ENCODE results near the gene ALK.

ALK gene

GRCh38 chr2:29433920-29434319, 487.5 kb downstream of the ALK start:
- H3K9me3 ChIP-seq (ENCODE audit: control insufficient read depth, insufficient read depth, low read length) = no peaks in the 10 kb centered on the region
- H3K27me3 ChIP-seq (ENCODE audit: control insufficient read depth, insufficient read depth, low read length) = no peaks in the 10 kb centered on the region
- no peaks in the 10 kb centered on the region for H3K4me1 ChIP-seq (ENCODE audit: control insufficient read depth, insufficient read depth, low read length)
- no peak overlapping the region for H3K27ac ChIP-seq (ENCODE audit: low read depth, low read length)
- H3K9ac ChIP-seq (ENCODE audit: low read depth, low read length) = no peak overlapping the region
- H3K4me3 ChIP-seq (ENCODE audit: low read depth, low read length) = no peak overlapping the region
- H3K36me3 ChIP-seq (ENCODE audit: control insufficient read depth, insufficient read depth, low read length) = no peaks in the 10 kb centered on the region

- Histone ChIP-seq H3K9me3 (ENCODE audit: control insufficient read depth, insufficient read depth, low read length) (no peaks in the 10 kb centered on the region), H3K9ac (ENCODE audit: low read depth, low read length) (no peak overlapping the region), H3K4me1 (ENCODE audit: control insufficient read depth, insufficient read depth, low read length) (no peaks in the 10 kb centered on the region), H3K27me3 (ENCODE audit: control insufficient read depth, insufficient read depth, low read length) (no peaks in the 10 kb centered on the region), H3K27ac (ENCODE audit: low read depth, low read length) (no peak overlapping the region), H3K36me3 (ENCODE audit: control insufficient read depth, insufficient read depth, low read length) (no peaks in the 10 kb centered on the region), H3K4me3 (ENCODE audit: low read depth, low read length) (no peak overlapping the region)
Observed at GRCh38 chr2:29433128-29433527, 488.3 kb downstream of the ALK start.

- no peak overlapping the region for H3K27ac ChIP-seq (ENCODE audit: low read depth, low read length)
- no peaks in the 10 kb centered on the region for H3K27me3 ChIP-seq (ENCODE audit: control insufficient read depth, insufficient read depth, low read length)
- H3K4me1 ChIP-seq (ENCODE audit: control insufficient read depth, insufficient read depth, low read length) = no peaks in the 10 kb centered on the region
- no peaks in the 10 kb centered on the region for H3K36me3 ChIP-seq (ENCODE audit: control insufficient read depth, insufficient read depth, low read length)
- H3K9me3 ChIP-seq (ENCODE audit: control insufficient read depth, insufficient read depth, low read length) = no peaks in the 10 kb centered on the region
- H3K4me3 ChIP-seq (ENCODE audit: low read depth, low read length) = no peak overlapping the region
- no peak overlapping the region for H3K9ac ChIP-seq (ENCODE audit: low read depth, low read length)
Observed at GRCh38 chr2:29431485-29431884, 489.9 kb downstream of the ALK start.

- no peak overlapping the region for H3K9ac ChIP-seq (ENCODE audit: low read depth, low read length)
- H3K27ac ChIP-seq (ENCODE audit: low read depth, low read length) = no peak overlapping the region
- H3K4me1 ChIP-seq (ENCODE audit: control insufficient read depth, insufficient read depth, low read length) = no peaks in the 10 kb centered on the region
- no peaks in the 10 kb centered on the region for H3K9me3 ChIP-seq (ENCODE audit: control insufficient read depth, insufficient read depth, low read length)
- no peak overlapping the region for H3K4me3 ChIP-seq (ENCODE audit: low read depth, low read length)
- no peaks in the 10 kb centered on the region for H3K36me3 ChIP-seq (ENCODE audit: control insufficient read depth, insufficient read depth, low read length)
- no peaks in the 10 kb centered on the region for H3K27me3 ChIP-seq (ENCODE audit: control insufficient read depth, insufficient read depth, low read length)
Observed at GRCh38 chr2:29430382-29431112, 490.8 kb downstream of the ALK start.

GRCh38 chr2:29426354-29426753, 495.0 kb downstream of the ALK start:
- Histone ChIP-seq H3K9me3 (ENCODE audit: control insufficient read depth, insufficient read depth, low read length) (no peaks in the 10 kb centered on the region), H3K4me1 (ENCODE audit: control insufficient read depth, insufficient read depth, low read length) (no peaks in the 10 kb centered on the region), H3K27ac (ENCODE audit: low read depth, low read length) (no peak overlapping the region), H3K36me3 (ENCODE audit: control insufficient read depth, insufficient read depth, low read length) (no peaks in the 10 kb centered on the region), H3K9ac (ENCODE audit: low read depth, low read length) (no peak overlapping the region), H3K27me3 (ENCODE audit: control insufficient read depth, insufficient read depth, low read length) (no peaks in the 10 kb centered on the region), H3K4me3 (ENCODE audit: low read depth, low read length) (no peak overlapping the region)

- Histone ChIP-seq H3K36me3 (ENCODE audit: control insufficient read depth, insufficient read depth, low read length) (no peaks in the 10 kb centered on the region), H3K27ac (ENCODE audit: low read depth, low read length) (no peak overlapping the region)
Observed at GRCh38 chr2:29425866-29426265, 495.5 kb downstream of the ALK start.

GRCh38 chr2:29423061-29423666, 498.2 kb downstream of the ALK start:
- H3K36me3 ChIP-seq (ENCODE audit: control insufficient read depth, insufficient read depth, low read length) = no peaks in the 10 kb centered on the region

More at GRCh38 chr2:29425866-29426265, 495.5 kb downstream of the ALK start:
- H3K4me1 ChIP-seq (ENCODE audit: control insufficient read depth, insufficient read depth, low read length) = no peaks in the 10 kb centered on the region
- no peak overlapping the region for H3K9ac ChIP-seq (ENCODE audit: low read depth, low read length)
- no peaks in the 10 kb centered on the region for H3K9me3 ChIP-seq (ENCODE audit: control insufficient read depth, insufficient read depth, low read length)
- H3K4me3 ChIP-seq (ENCODE audit: low read depth, low read length) = no peak overlapping the region
- H3K27me3 ChIP-seq (ENCODE audit: control insufficient read depth, insufficient read depth, low read length) = no peaks in the 10 kb centered on the region

GRCh38 chr2:29420999-29421782, 500.2 kb downstream of the ALK start:
- Histone ChIP-seq H3K9me3 (ENCODE audit: control insufficient read depth, insufficient read depth, low read length) (no peaks in the 10 kb centered on the region), H3K36me3 (ENCODE audit: control insufficient read depth, insufficient read depth, low read length) (no peaks in the 10 kb centered on the region), H3K27ac (ENCODE audit: low read depth, low read length) (no peak overlapping the region), H3K9ac (ENCODE audit: low read depth, low read length) (no peak overlapping the region), H3K4me3 (ENCODE audit: low read depth, low read length) (no peak overlapping the region), H3K27me3 (ENCODE audit: control insufficient read depth, insufficient read depth, low read length) (no peaks in the 10 kb centered on the region), H3K4me1 (ENCODE audit: control insufficient read depth, insufficient read depth, low read length) (peaks cover 5% of the 10 kb centered on the region)

More at GRCh38 chr2:29423061-29423666, 498.2 kb downstream of the ALK start:
- no peaks in the 10 kb centered on the region for H3K9me3 ChIP-seq (ENCODE audit: control insufficient read depth, insufficient read depth, low read length)
- no peak overlapping the region for H3K27ac ChIP-seq (ENCODE audit: low read depth, low read length)
- peaks cover 5% of the 10 kb centered on the region for H3K4me1 ChIP-seq (ENCODE audit: control insufficient read depth, insufficient read depth, low read length)
- H3K4me3 ChIP-seq (ENCODE audit: low read depth, low read length) = no peak overlapping the region
- H3K27me3 ChIP-seq (ENCODE audit: control insufficient read depth, insufficient read depth, low read length) = no peaks in the 10 kb centered on the region
- no peak overlapping the region for H3K9ac ChIP-seq (ENCODE audit: low read depth, low read length)

- no peaks in the 10 kb centered on the region for H3K27me3 ChIP-seq (ENCODE audit: control insufficient read depth, insufficient read depth, low read length)
- H3K4me3 ChIP-seq (ENCODE audit: low read depth, low read length) = no peak overlapping the region
- no peaks in the 10 kb centered on the region for H3K36me3 ChIP-seq (ENCODE audit: control insufficient read depth, insufficient read depth, low read length)
- no peak overlapping the region for H3K9ac ChIP-seq (ENCODE audit: low read depth, low read length)
- no peaks in the 10 kb centered on the region for H3K9me3 ChIP-seq (ENCODE audit: control insufficient read depth, insufficient read depth, low read length)
- H3K27ac ChIP-seq (ENCODE audit: low read depth, low read length) = no peak overlapping the region
- H3K4me1 ChIP-seq (ENCODE audit: control insufficient read depth, insufficient read depth, low read length) = peaks cover 5% of the 10 kb centered on the region
Observed at GRCh38 chr2:29420464-29420863, 500.9 kb downstream of the ALK start.

GRCh38 chr2:29417630-29418029, 503.8 kb downstream of the ALK start:
- no peaks in the 10 kb centered on the region for H3K9me3 ChIP-seq (ENCODE audit: control insufficient read depth, insufficient read depth, low read length)
- no peaks in the 10 kb centered on the region for H3K27me3 ChIP-seq (ENCODE audit: control insufficient read depth, insufficient read depth, low read length)
- H3K36me3 ChIP-seq (ENCODE audit: control insufficient read depth, insufficient read depth, low read length) = no peaks in the 10 kb centered on the region
- peaks cover 5% of the 10 kb centered on the region for H3K4me1 ChIP-seq (ENCODE audit: control insufficient read depth, insufficient read depth, low read length)
- H3K27ac ChIP-seq (ENCODE audit: low read depth, low read length) = no peak overlapping the region
- no peak overlapping the region for H3K9ac ChIP-seq (ENCODE audit: low read depth, low read length)
- no peak overlapping the region for H3K4me3 ChIP-seq (ENCODE audit: low read depth, low read length)

Data from HUES48 (cell line).